NCI-H226 (cell line): ENCODE data around the gene SLIT3.
A peak's percentile ranks its signal among the peaks of the same experiment; 100 is the strongest.
"Not testable (repeated sequence)": the region's sequence is repeated elsewhere in the genome, so short reads cannot be mapped to it uniquely, and the experiment has no call there.

ENCODE experiments used
- DNase-seq: peaks from one replicate; pipeline ENCODE4 v3.0.0-alpha.2; 2015

SLIT3 gene

GRCh38 chr5:169216866-169217265 lies 84.1 kb downstream of the SLIT3 start:
- no peak for DNase-seq

- peak; percentile 45 for DNase-seq
Measured at GRCh38 chr5:169213479-169213878, 87.5 kb downstream of the SLIT3 start.

DNA sequence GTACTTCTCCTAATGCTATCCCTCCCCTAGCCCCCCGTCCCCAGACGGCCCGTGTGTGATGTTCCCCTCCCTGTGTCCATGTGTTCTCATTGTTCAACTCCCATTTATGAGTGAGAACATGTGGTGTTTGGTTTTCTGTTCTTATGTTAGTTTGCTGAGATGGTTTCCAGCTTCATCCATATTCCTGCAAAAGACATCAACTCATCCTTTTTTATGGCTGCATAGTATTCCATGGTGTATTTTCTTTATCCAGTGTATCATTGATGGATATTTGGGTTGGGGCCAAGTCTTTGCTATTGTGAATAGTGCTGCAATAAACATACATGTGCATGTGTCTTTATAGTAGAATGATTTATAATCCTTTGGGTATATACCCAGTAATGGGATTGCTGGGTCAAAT lies 89.2 kb downstream of the SLIT3 start:
- not testable (repeated sequence) for DNase-seq

DNA sequence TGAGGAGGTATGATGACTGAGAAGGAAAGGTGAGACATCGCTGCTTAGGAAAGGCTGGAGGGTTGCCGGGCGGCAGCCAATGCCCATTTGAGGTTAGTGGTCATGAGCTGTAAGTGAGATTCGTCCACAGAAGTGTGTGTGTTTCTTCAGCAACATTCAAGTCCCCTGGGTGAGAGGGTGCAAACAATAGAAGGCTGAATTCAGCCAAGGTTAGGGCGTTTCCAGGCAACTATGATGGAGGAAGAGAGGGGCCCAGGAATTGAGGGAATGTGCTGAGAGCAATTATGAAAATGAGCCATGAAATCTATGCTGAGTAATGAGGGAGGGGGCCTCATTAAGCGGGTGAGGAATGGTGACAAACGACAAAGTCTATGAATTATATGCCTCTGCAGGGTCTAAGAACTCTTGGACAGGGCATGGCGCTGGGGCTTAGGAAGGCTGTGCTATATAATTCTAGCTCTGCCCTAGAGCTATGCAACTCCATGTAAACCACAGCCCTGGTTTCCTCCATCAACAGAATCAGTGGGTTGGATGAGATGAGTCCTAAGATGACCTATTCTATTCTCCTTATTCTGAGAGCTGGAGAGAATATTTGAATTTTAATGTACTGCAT lies 96.0 kb downstream of the SLIT3 start:
- no peak for DNase-seq

DNA sequence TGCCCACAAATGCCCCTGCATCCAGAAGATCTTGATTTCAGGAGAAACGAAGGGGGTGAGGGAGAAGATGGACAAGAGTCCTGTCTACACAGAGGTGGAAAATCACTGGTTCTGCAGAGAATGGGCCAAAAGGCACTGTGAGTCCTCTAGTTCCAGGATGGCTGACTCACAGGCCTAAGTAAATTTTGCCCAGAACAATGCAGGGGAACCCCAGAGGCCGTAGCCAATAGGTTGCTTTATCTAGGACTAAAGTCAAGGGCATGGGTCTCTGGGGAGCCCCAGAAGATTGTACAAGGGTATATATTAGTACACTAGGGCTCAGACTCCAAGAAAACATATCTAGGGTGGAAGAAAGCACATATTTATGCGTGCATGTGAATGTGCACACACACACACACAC lies 98.0 kb downstream of the SLIT3 start:
- no peak for DNase-seq

DNA sequence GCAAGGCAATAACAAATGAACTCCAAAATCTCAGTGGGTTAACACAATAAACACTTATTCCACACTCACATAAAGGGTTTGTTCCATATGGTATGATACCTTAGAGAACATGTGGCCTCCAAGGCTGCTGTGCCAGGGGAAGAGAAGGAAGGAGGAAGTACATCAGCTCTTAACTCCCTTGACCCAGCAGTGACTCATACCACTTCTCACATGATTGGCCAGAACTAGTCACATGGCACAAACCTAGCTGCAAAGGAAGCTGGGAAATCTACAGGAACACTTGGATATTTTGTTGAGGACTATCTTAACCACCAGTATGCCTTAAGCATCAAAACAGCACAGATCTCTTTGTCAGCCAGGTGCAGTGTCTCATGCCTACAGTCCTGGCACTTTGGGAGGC lies 99.3 kb downstream of the SLIT3 start:
- DNase-seq = no peak

DNA sequence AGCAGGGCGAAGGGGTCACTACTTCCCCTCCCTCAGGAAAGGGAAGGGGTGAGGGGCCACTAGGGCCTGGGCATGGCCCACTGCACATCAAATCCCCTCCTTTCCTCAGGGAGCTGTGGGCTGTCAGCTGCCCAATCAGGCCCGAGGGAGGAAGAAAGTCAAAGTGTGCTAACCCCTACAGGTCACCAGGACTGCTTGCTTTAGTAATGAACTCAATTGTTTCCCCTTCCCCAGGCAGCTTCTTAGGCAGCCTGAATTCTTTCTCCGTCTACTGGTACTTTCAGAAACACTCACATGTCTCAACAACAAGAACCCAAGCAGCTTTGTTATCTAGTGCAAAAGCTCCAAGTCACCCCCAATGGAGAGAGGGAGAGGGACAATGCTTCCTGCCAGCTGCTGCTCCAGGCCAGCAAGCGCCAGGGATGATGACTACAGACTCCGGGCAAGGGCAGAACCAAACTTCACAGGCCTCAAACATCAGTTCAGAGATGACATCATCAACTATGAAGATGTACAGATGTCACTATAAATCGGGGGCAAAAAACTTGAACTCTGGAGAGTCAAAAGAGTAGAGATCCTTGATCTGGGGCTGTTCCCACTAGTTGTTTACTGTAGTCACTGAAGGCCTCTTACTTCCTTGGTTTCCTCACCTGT lies 100.7 kb downstream of the SLIT3 start:
- no peak for DNase-seq

- no peak for DNase-seq
Measured at GRCh38 chr5:169197343-169197742, 103.6 kb downstream of the SLIT3 start.

GRCh38 chr5:169196059-169196458 lies 104.9 kb downstream of the SLIT3 start:
- no peak for DNase-seq

DNA sequence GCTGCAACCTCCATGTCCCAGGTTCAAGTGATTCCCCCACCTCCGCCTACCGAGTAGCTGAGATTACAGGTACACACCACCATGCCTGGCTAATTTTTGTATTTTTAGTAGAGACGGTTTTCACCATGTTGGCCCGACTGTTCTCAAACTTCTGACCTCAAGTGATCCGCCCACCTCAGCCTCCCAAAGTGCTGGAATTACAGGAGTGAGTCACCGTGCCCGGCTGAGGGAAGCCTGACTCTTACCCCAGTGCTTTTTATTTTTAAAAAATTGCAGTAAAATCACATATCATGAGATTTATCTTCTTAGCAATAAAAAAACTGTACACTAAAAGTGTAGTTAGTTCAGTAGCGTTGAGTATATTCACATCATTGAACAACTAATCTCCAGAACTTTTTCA lies 105.3 kb downstream of the SLIT3 start:
- DNase-seq = peak; percentile 57

- no peak for DNase-seq
Measured at GRCh38 chr5:169192536-169192935, 108.4 kb downstream of the SLIT3 start.

GRCh38 chr5:169190849-169191248 lies 110.1 kb downstream of the SLIT3 start:
- DNase-seq = no peak

DNA sequence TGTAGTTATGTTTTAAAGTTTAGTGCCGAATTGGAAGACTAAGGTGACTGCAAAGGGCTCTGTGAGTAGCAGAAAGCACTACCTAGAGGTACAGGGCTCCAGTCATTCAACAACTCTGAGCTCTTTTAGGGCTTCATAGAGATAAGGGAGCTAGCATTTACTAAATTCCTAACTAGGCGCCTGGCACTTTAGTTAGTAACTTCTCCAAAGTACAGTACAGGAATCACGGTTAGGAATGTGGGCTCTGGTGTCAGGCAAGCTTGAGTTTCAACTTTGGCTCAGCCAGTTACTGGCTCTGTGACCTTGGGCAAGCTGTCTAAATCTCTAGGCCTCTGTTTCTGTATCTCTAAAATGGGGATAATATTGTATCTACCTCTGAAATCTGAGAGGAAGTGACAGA lies 115.3 kb downstream of the SLIT3 start:
- peak; percentile 54 for DNase-seq

DNA sequence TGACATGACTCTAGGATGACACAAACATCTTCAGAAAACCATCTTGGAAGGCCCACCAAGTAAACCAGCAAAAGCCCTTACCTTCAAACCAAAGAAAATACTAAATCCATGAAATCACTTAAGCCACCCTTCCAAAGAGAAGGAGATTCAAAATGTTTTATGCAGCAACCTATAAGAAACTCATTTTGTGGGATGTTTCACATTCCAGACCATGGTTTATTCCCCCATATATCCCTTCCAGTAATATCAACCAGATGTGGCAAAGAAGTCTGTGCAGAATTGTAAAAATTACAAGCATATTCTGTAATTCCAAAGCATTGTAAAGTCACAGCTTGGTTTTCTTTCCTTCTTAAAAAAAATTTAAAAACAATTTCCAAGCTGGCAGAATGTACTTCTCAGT lies 117.4 kb downstream of the SLIT3 start:
- no peak for DNase-seq

GRCh38 chr5:169182797-169183196 lies 118.1 kb downstream of the SLIT3 start:
- no peak for DNase-seq

DNA sequence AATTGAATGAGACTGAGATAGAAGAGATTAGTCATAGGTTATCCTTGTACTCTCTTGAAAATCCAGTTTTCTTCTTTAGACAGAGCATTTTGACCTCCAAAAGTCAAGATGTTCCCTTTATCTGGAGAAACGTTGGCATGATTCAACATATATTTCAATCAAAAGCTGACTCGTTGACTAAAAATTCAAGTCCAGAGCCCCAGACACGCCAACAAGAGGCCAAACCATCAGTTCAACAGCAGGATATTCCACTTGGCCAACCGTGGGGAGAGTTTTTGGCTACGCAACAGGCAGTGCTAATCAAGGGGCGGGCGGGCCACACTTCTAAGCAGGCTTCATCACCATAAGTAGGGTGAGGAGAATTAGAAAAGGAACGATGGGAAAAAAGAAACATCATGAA lies 119.1 kb downstream of the SLIT3 start:
- peak; percentile 81 for DNase-seq

- no peak for DNase-seq
Measured at GRCh38 chr5:169178754-169179153, 122.2 kb downstream of the SLIT3 start.

- DNase-seq = no peak
Measured at GRCh38 chr5:169178274-169178673, 122.7 kb downstream of the SLIT3 start.

DNA sequence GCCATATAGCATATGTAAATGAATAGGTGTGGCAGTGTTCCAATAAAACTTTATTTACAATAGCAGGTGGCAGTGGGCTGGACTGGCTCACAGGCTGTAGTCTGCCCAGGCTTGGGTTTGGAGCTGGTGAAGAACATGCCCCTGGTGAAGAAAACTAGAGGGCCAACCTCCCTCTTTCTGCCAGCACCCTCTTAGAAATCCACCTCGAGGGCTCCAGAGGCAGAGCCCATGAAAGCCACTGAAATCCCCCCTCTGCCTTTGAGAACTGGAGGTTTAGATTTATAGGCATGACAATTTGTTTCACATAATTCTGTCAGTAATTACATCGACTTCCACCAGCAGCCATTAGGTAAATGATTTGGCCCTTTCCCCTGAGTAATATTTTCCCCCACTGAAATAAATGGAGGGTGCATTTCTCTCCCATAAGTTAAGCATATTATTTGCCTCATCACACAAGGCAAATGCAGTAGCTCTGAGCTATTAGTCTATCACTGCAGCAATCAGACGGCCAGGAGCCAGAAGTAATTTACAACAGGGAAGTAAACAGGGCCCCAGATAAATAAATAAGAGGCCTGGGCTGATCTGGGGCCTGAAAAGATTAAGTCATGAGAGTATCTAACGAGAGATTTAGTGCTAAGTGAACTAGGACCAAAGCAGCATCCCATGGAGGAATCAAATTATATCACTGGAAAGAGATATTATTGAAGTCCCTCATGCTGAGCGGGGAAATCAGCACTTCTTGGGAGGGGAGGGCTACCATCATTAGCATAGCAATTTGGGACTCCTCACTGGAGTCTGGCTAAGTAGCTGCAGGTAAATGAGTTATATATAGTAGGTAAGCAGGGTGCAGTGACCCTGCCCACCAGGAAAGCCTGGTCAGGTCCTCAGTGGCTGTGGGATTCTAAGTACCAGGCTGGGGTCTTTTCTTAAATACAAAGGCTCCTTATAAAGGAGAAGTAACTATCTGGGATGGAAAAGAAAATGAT lies 123.9 kb downstream of the SLIT3 start:
- no peak for DNase-seq

GRCh38 chr5:169175733-169176132 lies 125.2 kb downstream of the SLIT3 start:
- no peak for DNase-seq

GRCh38 chr5:169174923-169175322 lies 126.0 kb downstream of the SLIT3 start:
- DNase-seq = no peak

DNA sequence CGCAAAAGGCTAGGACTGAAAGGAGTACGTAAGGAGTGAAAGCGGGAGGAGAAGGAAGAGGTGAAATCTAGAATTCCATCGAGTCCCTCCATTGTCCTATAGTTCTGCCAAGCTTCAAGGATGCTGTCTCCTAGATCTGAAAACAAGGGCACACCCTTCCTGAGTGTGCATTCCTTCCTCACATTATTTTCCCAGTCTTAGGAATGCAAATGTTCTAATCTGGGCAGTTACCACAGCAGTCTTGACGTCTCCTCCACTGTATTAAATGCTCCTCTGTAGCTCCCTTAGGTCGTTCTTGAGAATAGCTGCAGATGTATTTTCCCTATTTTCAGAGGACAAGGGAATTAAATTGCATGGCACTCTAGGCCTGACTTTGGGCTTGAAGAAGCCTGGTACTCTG lies 127.6 kb downstream of the SLIT3 start:
- peak; percentile 75 for DNase-seq

GRCh38 chr5:169171515-169171914 lies 129.4 kb downstream of the SLIT3 start:
- no peak for DNase-seq

DNA sequence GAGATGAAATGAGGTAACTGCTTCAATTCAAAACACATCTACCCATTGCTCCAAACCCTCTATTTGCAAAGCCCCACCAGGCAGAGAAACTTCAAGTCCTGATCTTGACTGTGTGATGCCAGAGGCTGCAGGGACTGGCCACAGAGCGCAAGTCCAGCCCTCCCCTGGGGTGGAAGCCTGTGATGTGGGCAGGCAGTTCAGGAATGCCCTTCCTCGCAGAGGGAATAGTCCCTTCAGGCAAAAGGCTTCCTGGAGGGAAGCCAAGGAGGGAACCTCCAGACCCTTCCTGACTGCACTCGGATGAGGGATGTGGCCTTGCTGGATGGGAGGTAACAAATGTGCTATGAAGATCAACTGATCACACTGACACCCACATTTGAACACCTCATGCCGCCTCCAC lies 131.2 kb downstream of the SLIT3 start:
- DNase-seq = peak; percentile 29
